ENCODE measurements around the gene ZNF10. TPM values are rescaled to one million over a fixed set of nuclear protein-coding genes. Genes with fewer than 3 reads are reported as not detected.

ZNF10 gene
- total and polyA plus RNA-seq, 2 of the 4 experiments (the other 2 are of a cell fraction), result 4.1 to 6.1 TPM

DNA sequence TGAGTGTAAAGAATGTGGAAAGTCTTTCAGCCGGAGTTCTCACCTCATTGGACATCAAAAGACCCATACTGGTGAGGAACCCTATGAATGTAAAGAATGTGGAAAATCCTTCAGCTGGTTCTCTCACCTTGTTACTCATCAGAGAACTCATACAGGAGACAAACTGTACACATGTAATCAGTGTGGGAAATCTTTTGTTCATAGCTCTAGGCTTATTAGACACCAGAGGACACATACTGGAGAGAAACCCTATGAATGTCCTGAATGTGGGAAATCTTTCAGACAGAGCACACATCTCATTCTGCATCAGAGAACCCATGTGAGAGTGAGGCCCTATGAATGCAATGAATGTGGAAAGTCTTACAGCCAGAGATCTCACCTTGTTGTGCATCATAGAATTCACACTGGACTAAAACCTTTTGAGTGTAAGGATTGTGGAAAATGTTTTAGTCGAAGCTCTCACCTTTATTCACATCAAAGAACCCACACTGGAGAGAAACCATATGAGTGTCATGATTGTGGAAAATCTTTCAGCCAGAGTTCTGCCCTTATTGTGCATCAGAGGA is 25.8 kb downstream of the ZNF10 start:
- H3K18ac ChIP-seq (ENCODE audit: low read depth, low read length), result no peak overlapping the region
- TSS peak; percentile 64 for BruUV-seq (replicated peaks)
- WGBS, 2 experiments (ENCODE audit: extremely low coverage in 2 of 2, insufficient read length in 1 of 2), result no CpG with 5 or more reads among the region's 2 CpGs
- TF ChIP-seq CEBPB (IDR thresholded peaks at IDR 0.05; ENCODE audit: low read depth, low read length) (no peak), RFX5 (IDR thresholded peaks at IDR 0.05; ENCODE audit: low read depth, low read length) (no peak), POLR2A (IDR thresholded peaks at IDR 0.05; ENCODE audit: low read depth, low read length) (no peak), ELK1 (IDR thresholded peaks at IDR 0.05; ENCODE audit: borderline replicate concordance, low read depth, low read length) (no peak), SMC3 (IDR thresholded peaks at IDR 0.05; ENCODE audit: low read depth, low read length) (no peak), CHD1 (IDR thresholded peaks at IDR 0.05; ENCODE audit: low read depth, low read length) (no peak), NFE2L2 (IDR thresholded peaks at IDR 0.05; ENCODE audit: low read depth, low read length) (no peak), RAD21 (IDR thresholded peaks at IDR 0.05; ENCODE audit: low read length) (no peak), MXI1 (IDR thresholded peaks at IDR 0.05; ENCODE audit: borderline replicate concordance, low read depth, low read length) (no peak), BHLHE40 (IDR thresholded peaks at IDR 0.05; ENCODE audit: low read depth, low read length) (no peak), RCOR1 (IDR thresholded peaks at IDR 0.05; ENCODE audit: insufficient replicate concordance, low read length) (no peak), MAZ (IDR thresholded peaks at IDR 0.05; ENCODE audit: borderline replicate concordance, low read depth, low read length) (no peak), USF2 (IDR thresholded peaks at IDR 0.05; ENCODE audit: low read depth, low read length) (no peak), MAFK (IDR thresholded peaks at IDR 0.05; ENCODE audit: low read depth, low read length) (no peak), FOS (IDR thresholded peaks at IDR 0.05; ENCODE audit: low read depth, low read length) (no peak)
- TF ChIP-seq, protein P1, sequence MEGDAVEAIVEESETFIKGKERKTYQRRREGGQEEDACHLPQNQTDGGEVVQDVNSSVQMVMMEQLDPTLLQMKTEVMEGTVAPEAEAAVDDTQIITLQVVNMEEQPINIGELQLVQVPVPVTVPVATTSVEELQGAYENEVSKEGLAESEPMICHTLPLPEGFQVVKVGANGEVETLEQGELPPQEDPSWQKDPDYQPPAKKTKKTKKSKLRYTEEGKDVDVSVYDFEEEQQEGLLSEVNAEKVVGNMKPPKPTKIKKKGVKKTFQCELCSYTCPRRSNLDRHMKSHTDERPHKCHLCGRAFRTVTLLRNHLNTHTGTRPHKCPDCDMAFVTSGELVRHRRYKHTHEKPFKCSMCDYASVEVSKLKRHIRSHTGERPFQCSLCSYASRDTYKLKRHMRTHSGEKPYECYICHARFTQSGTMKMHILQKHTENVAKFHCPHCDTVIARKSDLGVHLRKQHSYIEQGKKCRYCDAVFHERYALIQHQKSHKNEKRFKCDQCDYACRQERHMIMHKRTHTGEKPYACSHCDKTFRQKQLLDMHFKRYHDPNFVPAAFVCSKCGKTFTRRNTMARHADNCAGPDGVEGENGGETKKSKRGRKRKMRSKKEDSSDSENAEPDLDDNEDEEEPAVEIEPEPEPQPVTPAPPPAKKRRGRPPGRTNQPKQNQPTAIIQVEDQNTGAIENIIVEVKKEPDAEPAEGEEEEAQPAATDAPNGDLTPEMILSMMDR (conservative IDR thresholded peaks at IDR 0.05; ENCODE audit: low read depth, low read length), result no peak
- H3K4me3 ChIP-seq (ENCODE audit: insufficient read depth, low read depth, low read length), result no peak overlapping the region
- H3K56ac ChIP-seq (ENCODE audit: extremely low read depth, insufficient read depth, low read length), result no peak overlapping the region
- DNase-seq (no peak), ATAC-seq (ENCODE audit: low read depth) (no peak)
- no peak overlapping the region for H2BK20ac ChIP-seq (ENCODE audit: low read depth, low read length)
- H4K91ac ChIP-seq (ENCODE audit: insufficient read depth, low read depth, low read length), result no peak overlapping the region
- H3K23ac ChIP-seq (ENCODE audit: low read depth, low read length), result no peak overlapping the region
- no peak overlapping the region for H2AK9ac ChIP-seq (replicated peaks; ENCODE audit: low read depth, low read length, poor library complexity)
- H3K9me1 ChIP-seq (ENCODE audit: insufficient read depth, low read length), result no peaks in the 10 kb centered on the region
- no peak overlapping the region for H2BK5ac ChIP-seq (ENCODE audit: low read depth, low read length, poor library complexity, severe bottlenecking)
- no peaks in the 10 kb centered on the region for H3K4me1 ChIP-seq (ENCODE audit: control insufficient read depth, insufficient read depth, low read length)
- CTCF ChIA-PET, result no interaction called here
- H3K9ac ChIP-seq (ENCODE audit: low read depth, low read length), result no peak overlapping the region
- intact Hi-C loops (cut with micrococcal nuclease), result no loop called here
- no peaks in the 10 kb centered on the region for H3K27me3 ChIP-seq (ENCODE audit: control insufficient read depth, insufficient read depth, low read length)
- H2AK5ac ChIP-seq (ENCODE audit: low read depth, low read length), result no peak overlapping the region
- POLR2A ChIA-PET (ENCODE audit: unreplicated experiment), result no interaction called here
- H4K20me1 ChIP-seq (ENCODE audit: insufficient read depth, low read length), result no peaks in the 10 kb centered on the region
- H3K36me3 ChIP-seq (ENCODE audit: control insufficient read depth, insufficient read depth, low read length), result peaks cover 31% of the 10 kb centered on the region
- dilution Hi-C loops (cut with HindIII; ENCODE audit: low sequenced_read_pairs, unreplicated experiment), result no loop called here
- no peak overlapping the region for H3K27ac ChIP-seq (ENCODE audit: insufficient read depth, low read length)
- H3K9me3 ChIP-seq (ENCODE audit: control insufficient read depth, insufficient read depth, low read length), result peaks cover 62% of the 10 kb centered on the region
- no peak overlapping the region for H3K4ac ChIP-seq (ENCODE audit: low read depth, low read length)
- no peaks in the 10 kb centered on the region for H3K79me1 ChIP-seq (ENCODE audit: low read depth in 1 of 2, low read length in 2 of 2)
- H2BK15ac ChIP-seq (ENCODE audit: low read depth, low read length), result no peak overlapping the region
- no peak overlapping the region for H2AFZ ChIP-seq (replicated peaks; ENCODE audit: low read length, poor library complexity)
- no peak overlapping the region for H3K4me2 ChIP-seq (ENCODE audit: low read depth, low read length)
- H4K8ac ChIP-seq (ENCODE audit: low read depth in 2 of 2, low read length in 2 of 2), result no peak overlapping the region
- H4K5ac ChIP-seq (ENCODE audit: low read depth, low read length), result no peak overlapping the region
- H3K14ac ChIP-seq (replicated peaks; ENCODE audit: low read depth, low read length), result no peak overlapping the region
- in situ Hi-C loops (cut with MboI; ENCODE audit: low sequenced_read_pairs), result no loop called here
- H2BK120ac ChIP-seq (ENCODE audit: low read depth, low read length), result no peak overlapping the region

Measured in IMR-90 (cell line).